HG02938 (cell line): Measurements from ENCODE around the gene C14orf119.

Source experiments
- ATAC-seq: cut with Tn5 transposase; IDR thresholded peaks from one replicate; pipeline ENCODE4 v1.9.1; 2021; ENCODE audit warnings: mild to moderate bottlenecking, moderate library complexity; ENCODE audit not compliant: unreplicated experiment

C14orf119 gene

DNA sequence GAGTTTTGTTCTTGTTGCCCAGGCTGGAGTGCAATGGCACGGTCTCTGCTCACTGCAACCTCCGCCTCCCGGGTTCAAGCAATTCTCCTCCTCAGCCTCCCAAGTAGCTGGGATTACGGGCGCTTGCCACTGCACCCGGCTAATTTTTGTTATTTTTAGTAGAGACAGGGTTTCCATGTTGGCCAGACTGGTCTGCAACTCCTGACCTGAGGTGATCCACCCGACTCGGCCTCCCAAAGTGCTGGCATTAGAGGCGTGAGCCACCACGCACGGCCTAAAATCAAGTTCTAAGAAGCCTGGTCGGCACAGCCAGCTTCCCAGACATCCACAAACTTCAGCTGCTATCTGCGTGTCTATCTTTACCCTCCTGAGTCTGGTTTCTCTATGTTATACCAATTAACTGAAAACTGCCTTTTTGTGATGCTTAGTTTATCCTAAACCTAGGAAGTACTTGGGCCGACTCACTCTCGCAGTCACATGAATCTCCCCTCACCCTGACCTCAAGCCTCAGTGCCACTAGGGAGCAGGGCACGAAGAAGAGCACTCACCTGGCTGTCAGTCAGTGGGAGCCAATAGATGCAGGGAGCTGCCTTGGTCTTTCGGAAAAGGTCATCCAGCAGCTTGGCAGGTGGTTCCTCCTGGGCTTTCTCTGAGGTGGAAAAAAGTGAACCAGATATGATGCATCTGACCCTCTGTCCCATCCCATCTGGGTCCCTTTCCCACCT is 34.6 kb upstream of the C14orf119 start:
- no peak for ATAC-seq

DNA sequence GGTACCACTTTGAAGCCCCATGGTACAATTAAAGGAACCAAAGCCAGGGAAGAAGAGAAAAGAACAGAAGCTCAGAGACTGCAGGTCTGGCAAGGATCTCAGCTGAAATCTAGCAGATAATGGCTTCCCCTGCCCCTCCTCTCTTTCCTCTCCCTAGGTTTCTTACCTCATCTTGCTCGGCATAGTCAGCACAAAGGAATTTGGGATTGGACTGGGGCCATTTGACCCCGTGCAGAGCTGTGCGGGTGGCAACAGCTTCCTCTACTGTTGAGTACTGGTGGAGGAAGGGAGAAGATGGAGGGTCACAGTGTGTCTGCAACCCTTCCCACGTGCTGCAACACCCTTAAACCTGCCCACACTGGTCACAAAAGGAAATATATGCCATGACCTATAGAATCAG is 33.3 kb upstream of the C14orf119 start:
- no peak for ATAC-seq

- no peak for ATAC-seq
Observed at GRCh38 chr14:23063601-23064000, 31.7 kb upstream of the C14orf119 start.

- ATAC-seq = no peak
Observed at GRCh38 chr14:23066368-23066767, 28.9 kb upstream of the C14orf119 start.

- ATAC-seq = no peak
Observed at GRCh38 chr14:23066855-23067744, 28.2 kb upstream of the C14orf119 start.

DNA sequence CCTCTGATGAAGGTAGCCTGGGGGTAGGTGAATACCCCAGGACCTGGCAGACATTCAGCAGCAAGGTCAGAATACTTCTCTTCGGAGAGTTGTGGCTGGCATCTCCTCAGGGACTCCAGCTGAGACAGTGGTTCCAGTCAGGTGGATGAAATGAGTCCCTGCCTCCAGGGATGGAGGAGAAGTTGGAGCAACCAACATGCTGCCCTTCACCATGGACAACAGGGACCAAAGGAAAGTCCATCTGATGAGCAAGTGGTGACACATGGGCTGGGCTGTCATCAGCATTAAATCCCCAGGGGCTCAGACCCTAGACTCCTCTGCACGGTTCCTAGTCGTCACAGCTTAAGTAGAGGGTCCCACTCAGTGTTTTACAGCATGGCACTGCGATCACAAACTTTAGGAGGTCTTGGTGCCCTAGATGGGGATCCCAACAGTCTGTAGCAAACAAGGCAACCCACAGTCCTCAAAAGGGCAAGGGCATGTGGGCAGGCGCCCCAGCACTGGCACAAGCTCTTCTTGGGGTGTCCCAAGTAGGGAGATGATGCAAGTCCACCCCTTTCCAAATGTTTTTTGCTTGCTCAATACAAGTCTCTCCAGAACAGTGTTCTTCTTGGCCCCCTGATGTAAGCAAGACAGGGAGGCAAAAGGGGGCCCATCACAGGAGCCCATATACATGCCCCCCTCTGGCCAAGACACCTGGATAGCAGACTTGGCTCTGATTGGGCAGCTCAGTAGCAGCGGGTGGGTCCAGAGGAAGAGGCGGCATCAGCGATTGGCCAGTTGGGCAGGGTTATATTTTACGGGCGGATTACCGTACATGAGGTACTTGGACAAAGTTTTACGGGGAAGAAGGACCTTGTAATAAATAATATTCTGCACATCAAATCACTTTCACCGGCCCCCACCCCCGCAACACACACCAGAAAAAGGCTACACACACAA is 27.2 kb upstream of the C14orf119 start:
- ATAC-seq = no peak

DNA sequence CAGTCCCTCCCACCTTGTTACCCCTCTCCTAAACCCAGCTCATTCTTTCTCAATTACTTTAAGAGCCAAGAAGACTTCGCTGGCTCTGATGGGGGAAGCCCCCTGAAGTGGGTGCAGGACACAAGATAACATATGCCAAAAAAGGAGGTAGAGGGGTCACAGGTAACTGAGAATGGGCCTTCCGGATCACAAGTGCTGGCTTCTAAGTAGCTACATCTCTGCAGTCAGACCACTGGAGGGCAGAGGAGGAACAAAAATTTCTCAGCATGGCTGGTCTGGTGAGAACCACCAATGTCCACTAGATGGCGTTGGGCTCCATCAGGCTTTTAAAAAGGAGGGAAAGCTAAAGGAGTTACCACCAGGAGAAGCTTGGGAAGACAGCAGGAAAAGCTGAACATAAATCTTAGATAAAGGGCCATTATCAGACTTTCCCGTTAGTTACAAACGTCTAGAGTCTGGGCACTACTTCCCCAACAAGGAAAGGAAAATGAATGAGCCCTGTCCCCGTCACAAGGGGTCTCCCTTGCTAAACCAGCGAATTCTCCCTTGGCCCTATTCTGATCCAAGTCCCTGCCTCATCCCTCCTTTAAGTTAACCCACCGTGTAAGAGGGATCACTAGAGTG is 26.4 kb upstream of the C14orf119 start:
- ATAC-seq = peak; percentile 62

- ATAC-seq = no peak
Observed at GRCh38 chr14:23069413-23069806, 25.9 kb upstream of the C14orf119 start.

- ATAC-seq = no peak
Observed at GRCh38 chr14:23070262-23071129, 24.8 kb upstream of the C14orf119 start.

DNA sequence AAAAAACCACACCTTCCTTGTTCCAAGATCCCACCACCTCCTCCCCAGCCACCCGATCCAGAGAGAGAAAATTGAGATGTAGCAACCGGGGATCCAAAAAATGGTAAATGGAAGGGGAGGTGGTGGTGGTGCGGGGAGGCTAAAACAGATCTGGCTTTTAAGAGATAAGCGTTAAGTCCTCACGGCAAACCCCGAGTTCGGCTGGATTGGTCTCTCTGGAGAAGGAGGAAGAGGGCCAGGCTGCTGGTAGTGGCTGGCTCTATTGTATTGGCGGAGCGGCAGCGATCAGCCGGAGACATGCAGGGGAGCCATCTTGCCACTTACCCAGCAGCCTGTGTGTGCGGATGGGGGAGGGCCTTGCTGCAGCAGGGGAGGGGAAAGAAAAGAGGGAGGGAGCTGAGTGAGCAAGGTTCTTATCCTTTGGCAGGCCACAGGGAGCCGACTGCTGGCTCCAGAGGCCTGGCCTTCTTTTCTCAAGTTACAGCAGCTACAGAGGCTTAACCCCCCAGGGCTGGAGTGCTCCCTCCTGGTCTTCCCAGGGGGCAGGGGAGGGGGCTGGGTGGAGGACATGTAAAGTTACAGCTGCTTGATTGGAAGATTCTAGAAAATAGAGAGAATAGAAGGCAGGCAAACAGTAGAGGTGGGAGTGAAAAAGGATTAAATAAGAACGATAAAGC is 23.9 kb upstream of the C14orf119 start:
- ATAC-seq = peak; percentile 68

DNA sequence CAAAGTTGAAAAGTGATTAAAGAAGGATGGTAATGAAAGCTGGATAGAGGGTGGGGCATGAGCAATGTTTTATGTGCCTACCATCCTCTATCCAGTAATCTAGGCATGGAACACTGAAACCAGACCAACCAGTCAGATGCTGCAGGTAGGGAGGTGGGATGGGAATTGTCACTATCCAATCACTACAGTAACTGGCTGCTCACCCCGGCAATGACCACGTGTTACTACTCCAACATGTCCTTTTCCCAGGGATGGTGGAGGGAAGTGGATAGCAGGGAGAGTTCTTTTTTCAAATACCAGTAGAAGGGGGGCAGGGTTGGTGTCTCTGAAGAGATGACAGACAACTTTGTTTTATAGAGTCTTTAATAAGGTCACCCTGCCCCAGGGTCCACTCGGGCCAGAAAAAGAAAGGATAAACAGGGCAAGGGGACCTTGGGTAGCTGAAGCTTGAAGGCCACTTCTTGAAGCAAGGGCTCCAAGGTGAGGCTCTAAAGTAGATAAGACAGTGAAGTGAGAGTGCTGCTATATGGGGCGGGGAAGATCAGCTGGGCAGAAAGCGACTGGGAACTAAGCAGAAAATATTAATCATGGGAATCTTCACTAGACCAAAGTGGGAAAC is 23.3 kb upstream of the C14orf119 start:
- no peak for ATAC-seq

GRCh38 chr14:23074906-23075305 is 20.4 kb upstream of the C14orf119 start:
- no peak for ATAC-seq

GRCh38 chr14:23076785-23077408 is 18.4 kb upstream of the C14orf119 start:
- ATAC-seq = no peak

- ATAC-seq = no peak
Observed at GRCh38 chr14:23077962-23078361, 17.3 kb upstream of the C14orf119 start.

GRCh38 chr14:23078692-23079116 is 16.6 kb upstream of the C14orf119 start:
- ATAC-seq = no peak

GRCh38 chr14:23079716-23080115 is 15.6 kb upstream of the C14orf119 start:
- ATAC-seq = no peak

DNA sequence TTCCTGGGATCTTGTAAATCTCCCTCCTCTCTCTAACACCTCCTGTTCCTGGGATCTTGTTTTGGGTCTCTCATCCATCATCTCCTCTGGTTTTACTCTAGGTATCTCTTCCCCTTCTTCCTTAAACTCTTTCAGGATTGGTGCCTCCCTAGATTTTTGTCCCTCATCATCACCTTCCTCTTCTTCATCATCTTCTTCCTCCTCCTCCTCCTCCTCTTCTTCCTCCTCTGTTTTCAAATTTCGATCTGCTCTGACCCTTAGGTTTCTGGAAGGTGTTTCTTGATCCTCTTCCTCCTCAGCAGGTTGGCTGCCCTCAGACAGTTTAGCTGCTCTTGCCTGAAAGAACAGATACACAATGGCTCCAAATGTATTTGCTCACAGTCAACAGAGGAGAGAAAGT is 14.8 kb upstream of the C14orf119 start:
- ATAC-seq = no peak

- no peak for ATAC-seq
Observed at GRCh38 chr14:23085458-23085857, 9.8 kb upstream of the C14orf119 start.
